ENCODE measurements around the gene TIAM1. TPM values are rescaled to one million over a fixed set of nuclear protein-coding genes. Genes with fewer than 3 reads are reported as not detected.

The TIAM1 gene
- polyA plus RNA-seq, 3 donors, result 1.3 to 5.2 (median 2.7) TPM

DNA sequence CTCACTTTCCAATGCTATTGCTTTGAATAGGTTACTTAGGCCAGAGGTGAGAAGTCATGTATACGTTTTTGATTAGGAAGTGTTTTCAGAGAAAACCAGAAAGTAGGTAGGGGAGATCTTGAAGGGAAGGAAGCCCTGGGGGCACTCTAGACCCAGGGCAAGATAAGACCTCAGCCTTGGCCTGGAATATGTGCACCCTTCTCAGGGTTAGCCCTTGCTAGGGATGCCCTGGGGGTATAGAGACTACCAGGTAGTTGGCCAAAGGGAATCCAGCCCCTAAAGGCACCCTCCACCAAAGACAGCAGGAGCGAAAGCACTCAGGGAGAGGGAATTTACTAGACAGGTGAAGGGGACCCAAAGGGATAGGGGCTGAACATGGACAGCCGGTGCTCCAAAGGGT is 7.0 kb downstream of the TIAM1 start:
- H3K27ac ChIP-seq (ENCODE audit: low read depth, low read length), result no peak overlapping the region
- 82 to 89% (median 85%) methylated on average over 3 of the region's 3 CpGs for WGBS, 3 donors

DNA sequence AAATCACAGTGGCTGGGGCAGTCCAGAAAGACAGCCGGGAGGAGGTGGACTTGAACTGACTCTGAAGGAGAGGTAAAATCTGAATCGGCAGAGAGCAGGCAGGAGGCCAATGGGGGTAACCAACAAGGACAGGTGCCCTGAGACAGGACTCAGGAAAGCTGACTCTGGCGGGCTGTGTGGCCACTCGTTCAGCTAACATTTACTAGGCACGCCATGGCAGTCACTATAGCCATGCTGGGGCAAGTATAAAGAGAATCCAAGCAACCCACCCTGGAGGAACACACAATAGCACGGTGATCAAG is 7.4 kb downstream of the TIAM1 start:
- WGBS, 3 donors, result 88 to 92% (median 89%) methylated on average over 6 of the region's 6 CpGs
- no peak overlapping the region for H3K27ac ChIP-seq (ENCODE audit: low read depth, low read length)

DNA sequence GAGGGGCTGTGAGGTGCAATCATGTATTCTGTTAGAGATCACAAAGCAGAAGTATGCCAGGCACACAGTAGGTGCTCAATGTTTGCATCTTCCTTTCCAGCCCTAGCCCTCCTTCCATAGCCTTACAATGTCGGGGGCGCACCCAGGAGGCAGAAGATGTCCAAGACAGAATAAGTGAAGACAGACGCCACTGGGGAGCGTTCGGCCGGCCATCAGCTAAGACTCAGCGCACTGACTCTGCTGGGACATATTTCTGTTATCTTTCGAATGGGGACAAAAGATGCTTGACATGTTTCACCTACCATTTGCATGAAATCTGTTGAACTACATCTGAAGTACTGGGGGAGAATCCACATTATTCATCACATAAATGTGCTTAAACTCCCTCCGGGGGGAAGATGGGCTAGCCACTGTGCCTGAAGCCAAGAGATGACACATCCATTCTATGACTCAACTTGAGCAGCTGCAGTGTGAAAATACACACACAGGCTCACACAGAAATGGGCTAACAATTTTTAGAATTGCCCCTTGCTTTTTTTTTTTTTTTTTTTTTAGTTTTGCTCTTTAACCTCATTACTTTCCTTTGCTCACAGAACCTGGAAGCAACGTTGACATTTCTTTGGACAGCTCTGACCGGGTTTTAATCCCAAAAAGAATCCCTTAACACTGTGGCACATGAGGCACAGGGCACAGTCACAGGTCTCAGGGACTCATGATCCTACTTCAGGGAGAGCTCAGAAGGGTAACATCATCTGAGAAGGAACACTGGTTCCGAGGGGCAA is 7.9 kb downstream of the TIAM1 start:
- no peak overlapping the region for H3K27ac ChIP-seq (ENCODE audit: low read depth, low read length)
- 74 to 78% (median 74%) methylated on average over 12 of the region's 12 CpGs for WGBS, 3 donors

GRCh38 chr21:31334648-31335121 is 9.4 kb downstream of the TIAM1 start:
- 61 to 87% (median 83%) methylated on average over 10 of the region's 10 CpGs for WGBS, 3 donors
- H3K27ac ChIP-seq (ENCODE audit: low read depth, low read length), result no peak overlapping the region

GRCh38 chr21:31332525-31332924 is 11.5 kb downstream of the TIAM1 start:
- no peak overlapping the region for H3K27ac ChIP-seq (ENCODE audit: low read depth, low read length)
- WGBS, 3 donors, result 65 to 95% (median 66%) methylated on average over 2 of the region's 2 CpGs

- 73 to 81% (median 75%) methylated on average over 2 of the region's 2 CpGs for WGBS, 3 donors
- H3K27ac ChIP-seq (ENCODE audit: low read depth, low read length), result no peak overlapping the region
Measured at GRCh38 chr21:31331231-31331630, 12.8 kb downstream of the TIAM1 start.

DNA sequence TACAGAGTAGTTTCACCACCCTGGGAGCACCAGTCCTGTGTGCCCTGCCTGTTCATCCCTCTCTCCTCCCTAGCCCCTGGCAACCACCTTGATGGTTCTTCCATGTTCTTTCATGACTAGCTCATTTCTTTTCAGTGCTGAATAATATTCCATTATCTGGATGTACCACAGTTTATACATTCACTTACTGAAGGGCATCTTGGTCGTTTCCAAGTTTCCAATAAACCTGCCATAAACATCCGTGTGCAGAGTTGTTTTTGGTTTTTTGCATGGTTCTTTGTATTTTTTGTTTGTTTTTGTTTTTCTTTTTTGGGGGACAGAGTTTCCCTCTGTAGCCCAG is 13.9 kb downstream of the TIAM1 start:
- WGBS, 3 donors, result 74 to 84% (median 84%) methylated on average over 2 of the region's 2 CpGs
- no peak overlapping the region for H3K27ac ChIP-seq (ENCODE audit: low read depth, low read length)

DNA sequence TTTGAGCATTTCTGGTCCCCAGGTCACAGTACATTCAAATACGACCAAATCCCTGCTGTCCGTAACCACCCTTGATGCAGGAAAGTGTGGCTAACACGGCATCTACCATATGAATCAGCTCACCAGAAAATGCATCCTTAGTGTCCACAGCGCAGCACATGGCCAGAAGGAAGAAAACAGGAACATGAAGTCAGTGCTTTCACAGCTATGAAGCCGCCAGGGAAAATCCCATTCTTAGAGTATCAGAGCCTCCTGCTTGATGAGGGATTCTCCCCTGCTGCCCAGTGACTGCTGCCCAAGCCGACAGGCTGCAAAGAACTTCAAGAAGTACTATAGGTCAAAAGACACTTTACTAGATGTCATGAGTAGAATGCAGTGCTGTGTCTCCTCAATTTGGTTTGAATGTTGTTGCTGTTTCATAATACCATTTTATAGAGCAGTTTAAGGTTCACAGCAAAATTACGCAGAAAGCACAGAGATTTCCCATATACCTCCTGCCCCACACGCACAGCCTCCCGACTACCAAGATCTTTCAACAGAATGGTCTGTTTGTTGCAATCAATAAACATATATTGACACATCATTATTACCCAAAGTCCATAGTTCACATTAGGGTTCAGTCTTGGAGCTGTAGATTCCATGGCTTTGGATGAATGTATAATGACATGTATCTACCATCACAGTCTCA is 14.5 kb downstream of the TIAM1 start:
- H3K27ac ChIP-seq (ENCODE audit: low read depth, low read length), result no peak overlapping the region
- WGBS, 3 donors, result 85 to 95% (median 93%) methylated on average over 9 of the region's 9 CpGs

DNA sequence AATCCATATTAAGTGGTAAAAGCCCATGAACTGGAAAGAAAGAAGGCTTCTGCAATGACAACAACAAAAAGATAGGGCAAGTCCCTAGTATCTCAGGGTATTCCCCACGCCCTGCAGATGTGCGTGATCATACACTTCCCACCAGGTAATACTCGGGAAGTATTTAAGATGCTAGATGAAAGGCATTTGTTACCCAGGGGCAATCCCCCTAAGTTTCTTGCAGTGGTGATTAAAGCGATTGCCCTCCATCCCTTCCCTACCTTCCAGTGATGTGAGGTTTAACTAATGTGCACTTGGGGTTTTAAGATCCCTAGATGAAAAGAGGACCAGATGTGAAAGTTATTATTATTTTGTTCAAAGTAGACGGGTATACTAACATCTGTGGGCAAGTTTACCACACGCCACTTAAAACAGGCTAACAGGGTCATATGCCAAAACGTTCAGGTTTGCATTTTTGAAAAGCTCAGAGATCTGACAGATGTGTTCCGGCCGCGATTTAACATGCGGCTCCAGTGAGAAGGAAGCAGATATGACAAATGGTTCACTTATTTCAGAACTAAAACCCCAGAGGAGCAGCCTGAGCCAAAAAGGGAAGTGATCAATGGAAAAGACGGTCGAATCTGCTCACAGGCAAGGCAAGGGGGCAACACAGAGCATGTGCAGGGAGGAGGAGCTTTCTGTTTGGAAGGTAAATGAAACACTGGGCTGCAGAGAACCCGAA is 17.4 kb downstream of the TIAM1 start:
- H3K27ac ChIP-seq (ENCODE audit: low read depth, low read length), result no peak overlapping the region
- WGBS, 3 donors, result 30 to 38% (median 30%) methylated on average over 14 of the region's 14 CpGs

DNA sequence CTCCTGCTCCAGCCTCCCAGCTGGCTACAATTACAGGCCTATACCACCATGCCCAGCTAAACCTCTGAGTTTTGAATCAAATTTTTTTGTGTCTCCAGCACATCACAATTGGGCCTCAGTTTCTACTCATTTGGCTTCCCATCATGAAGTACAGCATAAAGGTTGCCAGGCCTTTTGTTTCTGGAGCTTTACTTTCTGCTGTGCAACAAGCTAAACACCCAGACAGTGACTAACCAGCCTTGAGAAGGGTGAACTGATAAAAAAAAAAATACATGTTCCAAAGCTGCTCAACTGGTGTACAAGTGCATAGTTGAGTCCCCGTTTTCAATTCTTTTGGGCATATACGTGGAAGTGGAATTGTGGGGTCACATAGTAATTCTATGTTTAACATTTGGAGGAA is 25.1 kb downstream of the TIAM1 start:
- WGBS, 3 donors, result 84 to 95% (median 90%) methylated on average over 2 of the region's 2 CpGs
- no peak overlapping the region for H3K27ac ChIP-seq (ENCODE audit: low read depth, low read length)

GRCh38 chr21:31317688-31318087 is 26.4 kb downstream of the TIAM1 start:
- no peak overlapping the region for H3K27ac ChIP-seq (ENCODE audit: low read depth, low read length)
- 69 to 100% (median 93%) methylated on average over 1 of the region's 1 CpG for WGBS, 3 donors

GRCh38 chr21:31316488-31317169 is 27.4 kb downstream of the TIAM1 start:
- no peak overlapping the region for H3K27ac ChIP-seq (ENCODE audit: low read depth, low read length)
- 71 to 86% (median 79%) methylated on average over 9 of the region's 9 CpGs for WGBS, 3 donors

DNA sequence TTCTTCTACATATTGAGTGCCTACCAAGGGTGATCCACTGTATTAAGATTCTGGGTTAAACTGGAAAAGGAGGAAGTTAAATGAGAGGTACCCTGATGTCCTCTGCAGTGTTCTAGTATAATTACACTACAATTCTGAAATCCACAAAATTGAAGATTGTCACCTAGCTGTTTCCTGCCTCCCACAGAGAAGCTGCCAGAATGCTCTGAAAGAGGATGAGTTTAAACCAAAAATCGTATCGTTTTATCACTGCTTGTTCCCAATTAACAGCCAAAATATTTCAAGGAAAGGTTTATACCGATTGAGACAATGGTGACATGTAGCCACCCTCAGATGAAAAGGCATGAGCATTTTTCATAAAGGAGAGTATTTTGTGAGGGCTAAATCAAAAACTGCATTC is 28.0 kb downstream of the TIAM1 start:
- 65 to 89% (median 82%) methylated on average over 3 of the region's 3 CpGs for WGBS, 3 donors

GRCh38 chr21:31310750-31311149 is 33.3 kb downstream of the TIAM1 start:
- no peak overlapping the region for H3K27ac ChIP-seq (ENCODE audit: low read depth, low read length)
- WGBS, 3 donors, result 52 to 81% (median 79%) methylated on average over 7 of the region's 7 CpGs

More for the DNA sequence above, 28.0 kb downstream of the TIAM1 start:
- H3K27ac ChIP-seq (ENCODE audit: low read depth, low read length), result no peak overlapping the region

DNA sequence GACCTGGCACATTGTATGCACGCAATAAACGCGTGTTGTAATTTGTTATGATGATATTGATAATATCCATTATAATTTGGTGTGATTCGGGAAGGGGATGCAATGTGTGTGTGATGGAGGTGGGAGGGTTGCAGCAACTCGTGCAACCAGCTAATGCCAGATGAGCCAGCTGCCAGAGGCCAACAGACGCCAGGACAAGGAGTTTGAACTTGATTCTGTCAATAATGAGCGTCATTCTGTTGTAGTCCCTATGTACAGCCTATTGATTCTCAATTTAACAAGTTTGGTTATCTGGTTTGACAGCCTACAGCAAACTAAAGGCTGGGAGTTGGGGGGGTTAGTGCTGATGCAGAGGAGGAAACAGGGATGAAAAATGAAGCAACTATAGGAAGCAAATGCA is 35.5 kb downstream of the TIAM1 start:
- WGBS, 3 donors, result 50 to 95% (median 95%) methylated on average over 7 of the region's 7 CpGs
- no peak overlapping the region for H3K27ac ChIP-seq (ENCODE audit: low read depth, low read length)

DNA sequence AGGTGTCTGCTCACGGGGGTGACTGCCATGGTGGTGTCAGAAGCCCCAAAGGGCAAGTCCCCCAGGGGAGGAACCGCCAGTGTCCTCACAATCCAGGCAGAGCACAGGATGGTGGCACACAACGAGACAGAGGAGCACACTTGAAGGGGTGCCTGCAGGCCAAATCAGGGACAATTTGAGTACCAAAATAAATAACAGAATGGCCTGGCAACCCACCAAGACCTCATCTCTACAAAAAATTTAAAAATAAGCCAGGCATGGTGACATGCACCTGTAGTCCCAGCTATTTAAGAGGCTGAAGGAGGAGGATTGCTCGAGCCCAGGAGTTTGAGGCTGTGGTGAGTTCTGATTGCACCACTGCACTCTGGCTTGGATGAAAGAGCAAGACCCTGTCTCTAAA is 38.2 kb downstream of the TIAM1 start:
- no peak overlapping the region for H3K27ac ChIP-seq (ENCODE audit: low read depth, low read length)
- 85 to 91% (median 88%) methylated on average over 4 of the region's 4 CpGs for WGBS, 3 donors

- WGBS, 3 donors, result 64 to 94% (median 93%) methylated on average over 15 of the region's 15 CpGs
Measured at GRCh38 chr21:31299291-31300147, 44.5 kb downstream of the TIAM1 start.

DNA sequence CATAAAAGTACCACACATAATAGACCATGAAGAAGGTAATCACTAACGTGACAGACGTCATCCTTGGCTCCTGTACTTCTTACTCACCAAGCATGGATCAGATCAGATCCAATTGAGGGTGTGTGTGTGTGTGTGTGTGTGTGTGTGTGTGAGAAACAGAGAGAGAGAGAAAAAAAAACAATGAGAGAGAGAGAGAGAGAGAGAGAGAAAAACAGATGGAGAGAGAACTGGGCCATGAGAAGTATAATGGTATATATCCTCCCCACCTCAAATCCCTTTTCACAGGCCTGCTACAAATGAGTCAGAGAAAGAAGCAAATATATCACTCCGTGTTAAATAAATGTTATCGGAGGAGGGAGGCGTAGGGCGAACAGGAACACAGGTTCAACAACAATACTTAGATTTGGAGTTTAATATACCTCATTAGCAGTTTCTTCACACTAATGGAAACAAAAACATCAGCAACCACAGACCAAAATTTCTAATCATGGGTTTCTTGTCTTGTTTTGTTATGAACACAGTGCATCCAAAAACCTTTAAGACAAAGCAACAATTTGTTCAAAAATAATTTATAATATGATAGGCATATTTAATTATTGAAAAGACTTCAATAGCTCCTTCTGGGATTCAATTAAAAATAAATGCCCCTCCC is 45.3 kb downstream of the TIAM1 start:
- no peak overlapping the region for H3K27ac ChIP-seq (ENCODE audit: low read depth, low read length)
- 75 to 90% (median 82%) methylated on average over 6 of the region's 6 CpGs for WGBS, 3 donors

More at GRCh38 chr21:31299291-31300147, 44.5 kb downstream of the TIAM1 start:
- no peak overlapping the region for H3K27ac ChIP-seq (ENCODE audit: low read depth, low read length)

Data from adipose tissue (tissue), 3 donors.